ENCODE measurements around the gene RAB34.

The RAB34 gene

GRCh38 chr17:28717578-28718332, at the start of gene RAB34:
RAB34 (minus strand) TSS chr17:28717868; CDS start chr17:28717266, 602 bp downstream.
- DNase-seq (ENCODE audit: low read depth), result no peak

- no peak for DNase-seq (ENCODE audit: low read depth)
These were observed 47.4 kb upstream of the RAB34 start for GRCh38 chr17:28765038-28765437.

GRCh38 chr17:28763804-28764266, 46.2 kb upstream of the RAB34 start:
- DNase-seq (ENCODE audit: low read depth), result peak; percentile 66

- no peak for DNase-seq (ENCODE audit: low read depth)
These were observed 45.6 kb upstream of the RAB34 start for GRCh38 chr17:28763137-28763799.

GRCh38 chr17:28760601-28761562, 43.2 kb upstream of the RAB34 start:
- DNase-seq (ENCODE audit: low read depth), result no peak

GRCh38 chr17:28759256-28759865, 41.7 kb upstream of the RAB34 start:
- no peak for DNase-seq (ENCODE audit: low read depth)

GRCh38 chr17:28758411-28759121, 40.9 kb upstream of the RAB34 start:
- no peak for DNase-seq (ENCODE audit: low read depth)

- no peak for DNase-seq (ENCODE audit: low read depth)
These were observed 38.6 kb upstream of the RAB34 start for GRCh38 chr17:28756049-28756804.

GRCh38 chr17:28755486-28755885, 37.8 kb upstream of the RAB34 start:
- no peak for DNase-seq (ENCODE audit: low read depth)

GRCh38 chr17:28751600-28752366, 34.1 kb upstream of the RAB34 start:
- no peak for DNase-seq (ENCODE audit: low read depth)

- peak; percentile 83 for DNase-seq (ENCODE audit: low read depth)
These were observed 32.7 kb upstream of the RAB34 start for GRCh38 chr17:28750178-28751047.

GRCh38 chr17:28749516-28750177, 32.0 kb upstream of the RAB34 start:
- DNase-seq (ENCODE audit: low read depth), result no peak

GRCh38 chr17:28748852-28749515, 31.3 kb upstream of the RAB34 start:
- DNase-seq (ENCODE audit: low read depth), result no peak

GRCh38 chr17:28747801-28748750, 30.4 kb upstream of the RAB34 start:
- no peak for DNase-seq (ENCODE audit: low read depth)

GRCh38 chr17:28747051-28747691, 29.5 kb upstream of the RAB34 start:
- no peak for DNase-seq (ENCODE audit: low read depth)

- DNase-seq (ENCODE audit: low read depth), result no peak
These were observed 29.0 kb upstream of the RAB34 start for GRCh38 chr17:28746611-28747050.
